Keratinocyte (primary cell): Measurements from ENCODE around the gene UBL5. TPM values are rescaled to one million over a fixed set of nuclear protein-coding genes. Genes with fewer than 3 reads are reported as not detected.

Source experiments
- DNase-seq: peaks from one replicate; pipeline ENCODE4 v3.0.0-alpha.2; 2011; ENCODE audit warnings: low read depth, missing footprints, low spot score
- FAIRE-seq: peaks from 2 replicates; lab custom pipeline; 2011; peaks lifted over from hg19 to GRCh38; lab: Jason Lieb, UNC
- H2AFZ ChIP-seq: 2 replicates; pipeline ENCODE4 v1.6.0; 2012; ENCODE audit warnings: low read length, control low read depth, inconsistent platforms; ENCODE audit not compliant: control insufficient read depth
- H3K27ac ChIP-seq: 2 replicates; pipeline ENCODE4 v1.5.1; 2011; ENCODE audit warnings: low read length; ENCODE audit not compliant: control insufficient read depth, insufficient read depth
- H3K27me3 ChIP-seq: 3 replicates; pipeline ENCODE4 v1.6.0; 2011; ENCODE audit warnings: low read length; ENCODE audit not compliant: control insufficient read depth, insufficient read depth; ENCODE audit errors: extremely low read depth
- H3K36me3 ChIP-seq, 2 experiments: 2 replicates in 1 of 2; 3 replicates in 1 of 2; pipeline ENCODE4 v1.5.1; 2011; ENCODE audit warnings: low read length in 2 of 2, mild to moderate bottlenecking in 1 of 2; ENCODE audit not compliant: control insufficient read depth in 2 of 2, insufficient read depth in 2 of 2; ENCODE audit errors: extremely low read depth in 1 of 2
- H3K4me1 ChIP-seq: 3 replicates; pipeline ENCODE4 v1.5.1; 2011; ENCODE audit warnings: low read length; ENCODE audit not compliant: control insufficient read depth, insufficient read depth; ENCODE audit errors: extremely low read depth
- H3K4me2 ChIP-seq: 3 replicates; pipeline ENCODE4 v1.6.0; 2011; ENCODE audit warnings: low read depth, low read length; ENCODE audit not compliant: control insufficient read depth, insufficient read depth; ENCODE audit errors: extremely low read depth
- H3K4me3 ChIP-seq, 3 experiments: fragments of 200-600 bp in 1 of 3; sonication (generic) in 1 of 3; 2 replicates in 2 of 3; 3 replicates in 1 of 3; pipeline ENCODE4 v1.5.1; 2011 to 2016; ENCODE audit warnings: low read length in 3 of 3, mild to moderate bottlenecking in 3 of 3, control low read depth in 2 of 3, inconsistent platforms in 1 of 3, low read depth in 1 of 3, mixed read lengths in 1 of 3, mixed run types in 1 of 3, moderate library complexity in 1 of 3; ENCODE audit not compliant: control insufficient read depth in 2 of 3, insufficient read depth in 2 of 3; ENCODE audit errors: extremely low read depth in 1 of 3
- H3K79me2 ChIP-seq: 2 replicates; pipeline ENCODE4 v1.6.0; 2012; ENCODE audit warnings: low read length; ENCODE audit not compliant: control insufficient read depth, insufficient read depth
- H3K9ac ChIP-seq: 3 replicates; pipeline ENCODE4 v1.6.0; 2011; ENCODE audit warnings: low read length; ENCODE audit not compliant: control insufficient read depth, insufficient read depth; ENCODE audit errors: extremely low read depth
- H3K9me1 ChIP-seq: 3 replicates; pipeline ENCODE4 v1.6.0; 2011; ENCODE audit warnings: low read length; ENCODE audit not compliant: control insufficient read depth, insufficient read depth; ENCODE audit errors: extremely low read depth
- H3K9me3 ChIP-seq: 2 replicates; pipeline ENCODE4 v1.5.1; 2012; ENCODE audit warnings: low read depth, low read length; ENCODE audit not compliant: control insufficient read depth
- H4K20me1 ChIP-seq: 3 replicates; pipeline ENCODE4 v1.6.0; 2011; ENCODE audit warnings: low read length; ENCODE audit not compliant: control insufficient read depth, insufficient read depth; ENCODE audit errors: extremely low read depth
- CTCF ChIP-seq, 3 experiments: IDR thresholded peaks in 1 of 3; conservative IDR thresholded peaks in 1 of 3; optimal IDR thresholded peaks in 1 of 3; 2 replicates in 2 of 3; 3 replicates in 1 of 3; pipeline versions ENCODE3 to v1.5.1; 2011; ENCODE audit warnings: low read length in 3 of 3, mild to moderate bottlenecking in 3 of 3, moderate library complexity in 2 of 3, control low read depth in 1 of 3, inconsistent platforms in 1 of 3; ENCODE audit not compliant: insufficient read depth in 2 of 3; ENCODE audit errors: extremely low read depth in 1 of 3
- EZH2 ChIP-seq: IDR thresholded peaks from one replicate; pipeline ENCODE4 v1.6.1; 2012; ENCODE audit warnings: inconsistent platforms, mild to moderate bottlenecking, low read length, moderate library complexity
- dilution Hi-C: fragments of 300-500 bp; cut with MboI; formaldehyde crosslinking; loops from one replicate; pipeline ENCODE4 v1.7.0; 2020; ENCODE audit warnings: low sequenced_read_pairs; ENCODE audit not compliant: extremely low pct_ligation_motif_present
- polyA plus RNA-seq, 5 experiments: library from polyadenylated mRNA; depleted of rRNA in 3 of 5; stranded (reverse) in 3 of 5; stranded (forward) in 1 of 5; unstranded in 1 of 5; fragments of >200 nt; gene quantifications; 1 replicate in 1 of 5; 2 replicates in 3 of 5; 3 replicates in 1 of 5; pipeline versions ENCODE4 v1.2.1 to v1.2.3, GENCODE V29; 2011 to 2012; ENCODE audit warnings: missing spikeins in 2 of 5, low read depth in 1 of 5, low replicate concordance in 1 of 5

UBL5 gene
- polyA plus RNA-seq, 1 donor (not counting 4 experiments of a cell fraction or from before 2014, with no cell fraction given): 995 TPM

- Histone ChIP-seq H3K27me3 (peaks cover 9% of the 10 kb centered on the region), H3K4me2 (no peak overlapping the region), H3K36me3 (no peaks in the 10 kb centered on the region), H3K9me3 (no peaks in the 10 kb centered on the region), H3K4me3 (no peak overlapping the region), H3K9me1 (no peaks in the 10 kb centered on the region), H3K79me2 (no peaks in the 10 kb centered on the region), H2AFZ (no peak overlapping the region), H3K9ac (no peak overlapping the region), H3K4me1 (peaks cover 11% of the 10 kb centered on the region), H4K20me1 (no peaks in the 10 kb centered on the region), H3K27ac (no peak overlapping the region)
- no peak for FAIRE-seq
- TF ChIP-seq EZH2: no peak
- TF ChIP-seq CTCF (optimal IDR thresholded peaks at IDR 0.05 in 1 of 3, IDR thresholded peaks at IDR 0.05 in 1 of 3, conservative IDR thresholded peaks at IDR 0.05 in 1 of 3; ENCODE audit: extremely low read depth in 1 of 3, insufficient read depth in 2 of 3, low read length in 3 of 3): no peak
- dilution Hi-C loops: no loop called here
- DNase-seq: no peak
These were observed 32.7 kb downstream of the UBL5 start for GRCh38 chr19:9860407-9860806.

GRCh38 chr19:9861503-9861902 is 33.8 kb downstream of the UBL5 start:
- no peaks in the 10 kb centered on the region for H3K36me3 ChIP-seq
- dilution Hi-C loops: no loop called here
- peaks cover 9% of the 10 kb centered on the region for H3K27me3 ChIP-seq
- no peak overlapping the region for H3K9ac ChIP-seq
- no peak for FAIRE-seq
- H4K20me1 ChIP-seq: no peaks in the 10 kb centered on the region
- peaks cover 11% of the 10 kb centered on the region for H3K4me1 ChIP-seq
- DNase-seq: no peak
- H3K9me1 ChIP-seq: no peaks in the 10 kb centered on the region
- no peak overlapping the region for H3K4me2 ChIP-seq
- no peaks in the 10 kb centered on the region for H3K9me3 ChIP-seq
- no peak overlapping the region for H3K27ac ChIP-seq
- no peak overlapping the region for H3K4me3 ChIP-seq
- H2AFZ ChIP-seq: no peak overlapping the region
- TF ChIP-seq EZH2: no peak
- no peak for TF ChIP-seq CTCF (optimal IDR thresholded peaks at IDR 0.05 in 1 of 3, IDR thresholded peaks at IDR 0.05 in 1 of 3, conservative IDR thresholded peaks at IDR 0.05 in 1 of 3; ENCODE audit: extremely low read depth in 1 of 3, insufficient read depth in 2 of 3, low read length in 3 of 3)
- H3K79me2 ChIP-seq: no peaks in the 10 kb centered on the region
